H9 (cell line): ENCODE results near the gene E2F4. TPM values are rescaled to one million over a fixed set of nuclear protein-coding genes. Genes with fewer than 3 reads are reported as not detected.

ENCODE experiments used
- DNase-seq: peaks from one replicate; pipeline ENCODE4 v3.0.0-alpha.2; 2017
- H2AFZ ChIP-seq: one replicate; pipeline ENCODE4 v1.6.1; 2013; ENCODE audit warnings: mild to moderate bottlenecking, low read length, control low read depth, moderate library complexity
- H2AK5ac ChIP-seq: 2 replicates; pipeline ENCODE4 v1.6.1; 2013; ENCODE audit warnings: low read length, control low read depth, mixed read lengths; ENCODE audit not compliant: insufficient read length
- H2BK120ac ChIP-seq: one replicate; pipeline ENCODE4 v1.6.1; 2013; ENCODE audit warnings: low read depth, mild to moderate bottlenecking, low read length, control low read depth, inconsistent platforms; ENCODE audit not compliant: poor library complexity, severe bottlenecking
- H2BK12ac ChIP-seq: 2 replicates; pipeline ENCODE4 v1.6.1; 2013; ENCODE audit warnings: low read length, control low read depth, mixed read lengths, low read depth; ENCODE audit not compliant: insufficient read length
- H2BK15ac ChIP-seq: 2 replicates; pipeline ENCODE4 v1.6.1; 2013; ENCODE audit warnings: low read depth, low read length, control low read depth
- H2BK20ac ChIP-seq: one replicate; pipeline ENCODE4 v1.6.1; 2013; ENCODE audit warnings: low read depth, mild to moderate bottlenecking, low read length, control low read depth, inconsistent platforms; ENCODE audit not compliant: poor library complexity, severe bottlenecking
- H2BK5ac ChIP-seq: 2 replicates; pipeline ENCODE4 v1.6.1; 2013; ENCODE audit warnings: low read length, control low read depth, mixed read lengths; ENCODE audit not compliant: insufficient read length
- H3K14ac ChIP-seq: 2 replicates; pipeline ENCODE4 v1.6.1; 2013; ENCODE audit warnings: low read length, control low read depth; ENCODE audit not compliant: insufficient read depth
- H3K18ac ChIP-seq: 2 replicates; pipeline ENCODE4 v1.6.1; 2013; ENCODE audit warnings: low read depth, mild to moderate bottlenecking, mixed read lengths, low read length, control low read depth; ENCODE audit not compliant: insufficient read length
- H3K23ac ChIP-seq: 2 replicates; pipeline ENCODE4 v1.6.1; 2013; ENCODE audit warnings: low read length, control low read depth, mixed read lengths, low read depth; ENCODE audit not compliant: insufficient read length
- H3K23me2 ChIP-seq: 2 replicates; pipeline ENCODE4 v1.6.1; 2013; ENCODE audit warnings: low read depth, mild to moderate bottlenecking, mixed read lengths, low read length, control low read depth; ENCODE audit not compliant: insufficient read length, poor library complexity, severe bottlenecking
- H3K27ac ChIP-seq: 2 replicates; pipeline ENCODE4 v1.5.1; 2013; ENCODE audit warnings: low read length, control low read depth, mixed read lengths, low read depth; ENCODE audit not compliant: insufficient read length
- H3K27me3 ChIP-seq: 2 replicates; pipeline ENCODE4 v1.6.1; 2013; ENCODE audit warnings: low read length, control low read depth, inconsistent platforms; ENCODE audit not compliant: insufficient read depth
- H3K4ac ChIP-seq: 2 replicates; pipeline ENCODE4 v1.6.1; 2013; ENCODE audit warnings: low read depth, mild to moderate bottlenecking, control low read depth, inconsistent platforms, low read length, moderate library complexity
- H3K4me1 ChIP-seq: 2 replicates; pipeline ENCODE4 v1.6.1; 2013; ENCODE audit warnings: low read length, control low read depth, inconsistent platforms; ENCODE audit not compliant: insufficient read depth
- H3K4me2 ChIP-seq: 2 replicates; pipeline ENCODE4 v1.6.1; 2013; ENCODE audit warnings: low read length, control low read depth, mixed read lengths; ENCODE audit not compliant: insufficient read length, insufficient read depth
- H3K56ac ChIP-seq: 2 replicates; pipeline ENCODE4 v1.6.1; 2013; ENCODE audit warnings: low read depth, mild to moderate bottlenecking, mixed read lengths, low read length, control low read depth; ENCODE audit not compliant: insufficient read length
- H3K79me1 ChIP-seq: 2 replicates; pipeline ENCODE4 v1.6.1; 2013; ENCODE audit warnings: low read depth, mild to moderate bottlenecking, moderate library complexity, low read length, control low read depth, inconsistent platforms; ENCODE audit not compliant: insufficient read depth, poor library complexity, severe bottlenecking
- H3K79me2 ChIP-seq: 2 replicates; pipeline ENCODE4 v1.6.1; 2013; ENCODE audit warnings: low read length, control low read depth, inconsistent platforms; ENCODE audit not compliant: insufficient read depth
- H3K9ac ChIP-seq: 2 replicates; pipeline ENCODE4 v1.6.1; 2013; ENCODE audit warnings: low read length, control low read depth, mixed read lengths; ENCODE audit not compliant: insufficient read length; ENCODE audit errors: extremely low read depth
- H3K9me3 ChIP-seq: one replicate; pipeline ENCODE4 v1.6.1; 2013; ENCODE audit warnings: low read depth, low read length, inconsistent platforms; ENCODE audit not compliant: control insufficient read depth
- H3T11ph ChIP-seq: one replicate; pipeline ENCODE4 v1.6.1; 2013; ENCODE audit warnings: mild to moderate bottlenecking, low read length, control low read depth, inconsistent platforms
- H4K20me1 ChIP-seq: one replicate; pipeline ENCODE4 v1.6.1; 2013; ENCODE audit not compliant: control insufficient read depth, insufficient read length, insufficient read depth
- H4K5ac ChIP-seq: 2 replicates; pipeline ENCODE4 v1.6.1; 2013; ENCODE audit warnings: low read depth, mild to moderate bottlenecking, mixed read lengths, low read length, control low read depth; ENCODE audit not compliant: insufficient read length
- H4K8ac ChIP-seq: replicated peaks from 2 replicates; pipeline ENCODE4 v1.6.1; 2013; ENCODE audit warnings: low read length, control low read depth, mixed read lengths, low read depth; ENCODE audit not compliant: insufficient read length
- H4K91ac ChIP-seq: 2 replicates; pipeline ENCODE4 v1.6.1; 2013; ENCODE audit warnings: low read depth, mild to moderate bottlenecking, moderate library complexity, mixed read lengths, low read length, control low read depth; ENCODE audit not compliant: insufficient read length
- H3K27ac Mint-ChIP-seq, 3 experiments: 2 replicates in 2 of 3; 3 replicates in 1 of 3; pipeline ENCODE4 v1.8.0; 2020 to 2021; ENCODE audit warnings: mixed read lengths in 3 of 3, mild to moderate bottlenecking in 1 of 3, moderate library complexity in 1 of 3
- H3K27me3 Mint-ChIP-seq: 2 replicates; pipeline ENCODE4 v1.8.0; 2021; ENCODE audit warnings: low read depth, mild to moderate bottlenecking, moderate library complexity, mixed read lengths
- H3K36me3 Mint-ChIP-seq, 3 experiments: 2 replicates in 2 of 3; 3 replicates in 1 of 3; pipeline ENCODE4 v1.8.0; 2020 to 2021; ENCODE audit warnings: low read depth in 3 of 3, mixed read lengths in 3 of 3; ENCODE audit not compliant: insufficient read depth in 1 of 3
- H3K4me1 Mint-ChIP-seq, 2 experiments: 2 replicates each; pipeline ENCODE4 v1.8.0; 2020; ENCODE audit warnings: mixed read lengths in 2 of 2
- H3K4me3 Mint-ChIP-seq, 2 experiments: 2 replicates in 1 of 2; 3 replicates in 1 of 2; pipeline ENCODE4 v1.8.0; 2020 to 2021; ENCODE audit warnings: mild to moderate bottlenecking in 2 of 2, mixed read lengths in 2 of 2, moderate library complexity in 1 of 2
- H3K9me3 Mint-ChIP-seq, 2 experiments: 2 replicates in 1 of 2; 3 replicates in 1 of 2; pipeline ENCODE4 v1.8.0; 2020; ENCODE audit warnings: mild to moderate bottlenecking in 2 of 2, mixed read lengths in 2 of 2, moderate library complexity in 1 of 2
- CTCF ChIP-seq: fragments of 200-600 bp; sonication (generic); conservative IDR thresholded peaks from 3 replicates; pipeline ENCODE4 v1.8.0; 2021; ENCODE audit warnings: antibody characterized with exemption, mild to moderate bottlenecking
- WGBS: extraction: QIAGEN DNeasy Blood & Tissue Kit; methylation state at CpG from one replicate; pipeline ENCODE4 v1.1.7; 2013; ENCODE audit warnings: missing lambda C conversion rate, low lambda C conversion rate, mixed read lengths; ENCODE audit not compliant: insufficient read length; ENCODE audit errors: extremely low coverage; 5-methylcytosine and 5-hydroxymethylcytosine counted together
- total RNA-seq: library from RNA; stranded (reverse); gene quantifications from 2 replicates; pipeline ENCODE4 v1.2.1, GENCODE V29; 2021

The E2F4 gene
- total RNA-seq, 1 experiment from 2014 or later: 116 TPM

DNA sequence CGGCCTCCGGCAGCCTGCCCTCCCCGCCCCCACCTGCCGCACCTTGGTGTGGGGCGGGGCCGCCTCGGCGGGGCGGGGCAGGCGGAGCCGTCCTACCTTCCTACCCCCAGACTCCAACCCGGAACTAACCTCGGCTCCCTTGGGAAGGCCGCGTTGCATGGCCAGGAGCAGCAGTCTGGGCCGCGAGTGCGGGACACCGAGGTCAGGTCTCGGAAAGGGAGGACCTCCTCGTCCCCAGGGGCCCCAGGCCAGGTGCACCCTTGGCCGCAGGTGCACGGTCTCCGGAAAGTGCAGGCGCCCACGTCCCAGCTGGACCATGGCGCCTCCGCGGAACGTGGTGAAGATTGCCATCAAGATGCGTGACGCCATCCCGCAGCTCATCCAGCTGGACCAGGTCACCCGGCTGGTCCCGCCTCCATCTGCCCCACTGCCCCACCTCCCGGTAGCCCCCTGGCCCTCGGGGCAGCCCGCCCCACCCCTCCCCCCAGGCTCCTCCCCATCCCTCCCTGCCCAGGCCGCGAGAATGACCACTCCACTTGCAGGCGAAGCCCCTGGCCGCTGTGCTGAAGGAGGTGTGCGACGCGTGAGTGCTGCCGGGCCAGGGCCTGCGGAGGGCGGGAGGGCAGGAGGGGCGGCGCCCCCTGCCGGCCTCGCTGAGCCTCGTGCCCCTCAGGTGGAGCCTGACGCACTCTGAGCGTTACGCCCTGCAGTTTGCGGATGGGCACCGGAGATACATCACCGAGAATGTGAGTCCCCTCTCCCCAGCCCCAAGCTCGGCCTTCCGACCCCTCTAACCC lies 7.3 kb downstream of the E2F4 start, which contains the start of gene ELMO3:
Gene ELMO3, plus strand, starts transcription at position 121 of the 797 bp plus-strand sequence. Its CDS starts 196 bp downstream, at position 317.
- no peak within 1 kb of the TSS for H2AFZ ChIP-seq
- no peak within 1 kb of the TSS for H3K56ac ChIP-seq
- peak within 1 kb of the TSS; percentile 47 for H3K4me2 ChIP-seq
- no peaks in the 10 kb centered on the region for H4K20me1 ChIP-seq
- no peak within 1 kb of the TSS for H3T11ph ChIP-seq
- H3K18ac ChIP-seq: no peak within 1 kb of the TSS
- H3K9ac ChIP-seq: no peak within 1 kb of the TSS
- H3K27me3 ChIP-seq: no peaks in the 10 kb centered on the region
- H3K27ac ChIP-seq: no peak within 1 kb of the TSS
- peaks cover 7 to 12% of the 10 kb centered on the region in 2 experiments for H3K4me1 Mint-ChIP-seq
- 0 out of 2 replicates have a peak, but pooled peaks cover 2% of the 10 kb centered on the region for H3K27me3 Mint-ChIP-seq
- DNase-seq: peak; percentile 92
- WGBS: no CpG with 5 or more reads among the region's 61 CpGs
- no peak within 1 kb of the TSS for H2BK20ac ChIP-seq
- no peaks in the 10 kb centered on the region for H3K4me1 ChIP-seq
- peak within 1 kb of the TSS; percentile 68 to 94 (median 70); a peak in 5 of 7 replicates for H3K27ac Mint-ChIP-seq
- no peak within 1 kb of the TSS for H2BK5ac ChIP-seq
- no peak within 1 kb of the TSS for H2BK15ac ChIP-seq
- H3K4me3 Mint-ChIP-seq: peak within 1 kb of the TSS; percentile 71 to 80
- H4K91ac ChIP-seq: no peak within 1 kb of the TSS
- H3K23me2 ChIP-seq: no peaks in the 10 kb centered on the region
- no peaks in the 10 kb centered on the region for H3K9me3 ChIP-seq
- no peak within 1 kb of the TSS for H4K5ac ChIP-seq
- no peak within 1 kb of the TSS for H4K8ac ChIP-seq
- no peaks in the 10 kb centered on the region for H3K9me3 Mint-ChIP-seq
- no peak within 1 kb of the TSS for H3K4ac ChIP-seq
- H3K23ac ChIP-seq: no peak within 1 kb of the TSS
- H3K36me3 Mint-ChIP-seq: peaks cover 30 to 68% (median 44%) of the 10 kb centered on the region in 3 experiments
- H2BK12ac ChIP-seq: no peak within 1 kb of the TSS
- H2AK5ac ChIP-seq: no peak within 1 kb of the TSS
- H3K14ac ChIP-seq: no peak within 1 kb of the TSS
- no peaks in the 10 kb centered on the region for H3K79me1 ChIP-seq
- H2BK120ac ChIP-seq: no peak within 1 kb of the TSS
- peak; percentile 73 for TF ChIP-seq CTCF
- H3K79me2 ChIP-seq: no peaks in the 10 kb centered on the region
